ENCODE measurements around the gene ZNF608. TPM values are rescaled to one million over a fixed set of nuclear protein-coding genes. Genes with fewer than 3 reads are reported as not detected.

The ZNF608 gene
- polyA plus RNA-seq, 1 donor (not counting 4 experiments of a cell fraction or from before 2014, with no cell fraction given): 1.1 TPM

GRCh38 chr5:124736805-124737188, 9.6 kb downstream of the ZNF608 start:
- dilution Hi-C loops (cut with MboI; ENCODE audit: extremely low pct_ligation_motif_present, low sequenced_read_pairs): no loop called here

GRCh38 chr5:124736082-124736804, 10.2 kb downstream of the ZNF608 start:
- Histone ChIP-seq H3K9me1 (ENCODE audit: control insufficient read depth, extremely low read depth, insufficient read depth, low read length) (no peaks in the 10 kb centered on the region), H2AFZ (ENCODE audit: control insufficient read depth, low read length) (no peak overlapping the region), H3K36me3 (ENCODE audit: control insufficient read depth in 2 of 2, extremely low read depth in 1 of 2, insufficient read depth in 2 of 2, low read length in 2 of 2) (no peaks in the 10 kb centered on the region), H4K20me1 (ENCODE audit: control insufficient read depth, extremely low read depth, insufficient read depth, low read length) (no peaks in the 10 kb centered on the region), H3K27ac (ENCODE audit: control insufficient read depth, insufficient read depth, low read length) (no peak overlapping the region), H3K4me3 (ENCODE audit: control insufficient read depth in 2 of 3, extremely low read depth in 1 of 3, insufficient read depth in 2 of 3, low read depth in 1 of 3, low read length in 3 of 3) (no peak overlapping the region), H3K9me3 (ENCODE audit: control insufficient read depth, low read depth, low read length) (no peaks in the 10 kb centered on the region), H3K4me2 (ENCODE audit: control insufficient read depth, extremely low read depth, insufficient read depth, low read depth, low read length) (no peak overlapping the region), H3K79me2 (ENCODE audit: control insufficient read depth, insufficient read depth, low read length) (no peaks in the 10 kb centered on the region), H3K4me1 (ENCODE audit: control insufficient read depth, extremely low read depth, insufficient read depth, low read length) (peaks cover 11% of the 10 kb centered on the region), H3K9ac (ENCODE audit: control insufficient read depth, extremely low read depth, insufficient read depth, low read length) (no peak overlapping the region), H3K27me3 (ENCODE audit: control insufficient read depth, extremely low read depth, insufficient read depth, low read length) (peaks cover 10% of the 10 kb centered on the region)
- dilution Hi-C loops (cut with MboI; ENCODE audit: extremely low pct_ligation_motif_present, low sequenced_read_pairs): no loop called here
- DNase-seq (ENCODE audit: low read depth, low spot score) (no peak), FAIRE-seq (no peak)
- no peak for TF ChIP-seq CTCF (optimal IDR thresholded peaks at IDR 0.05 in 1 of 3, IDR thresholded peaks at IDR 0.05 in 1 of 3, conservative IDR thresholded peaks at IDR 0.05 in 1 of 3; ENCODE audit: extremely low read depth in 1 of 3, insufficient read depth in 2 of 3, low read length in 3 of 3)
- no peak for TF ChIP-seq EZH2 (IDR thresholded peaks at IDR 0.05; ENCODE audit: low read length)

More at GRCh38 chr5:124736805-124737188, 9.6 kb downstream of the ZNF608 start:
- no peaks in the 10 kb centered on the region for H3K9me1 ChIP-seq (ENCODE audit: control insufficient read depth, extremely low read depth, insufficient read depth, low read length)
- no peak overlapping the region for H3K9ac ChIP-seq (ENCODE audit: control insufficient read depth, extremely low read depth, insufficient read depth, low read length)
- peaks cover 17% of the 10 kb centered on the region for H3K4me1 ChIP-seq (ENCODE audit: control insufficient read depth, extremely low read depth, insufficient read depth, low read length)
- FAIRE-seq: no peak
- no peak overlapping the region for H3K4me3 ChIP-seq (ENCODE audit: control insufficient read depth in 2 of 3, extremely low read depth in 1 of 3, insufficient read depth in 2 of 3, low read depth in 1 of 3, low read length in 3 of 3)
- no peak for DNase-seq (ENCODE audit: low read depth, low spot score)
- no peak overlapping the region for H3K27ac ChIP-seq (ENCODE audit: control insufficient read depth, insufficient read depth, low read length)
- H3K9me3 ChIP-seq (ENCODE audit: control insufficient read depth, low read depth, low read length): no peaks in the 10 kb centered on the region
- peaks cover 10% of the 10 kb centered on the region for H3K27me3 ChIP-seq (ENCODE audit: control insufficient read depth, extremely low read depth, insufficient read depth, low read length)
- TF ChIP-seq EZH2 (IDR thresholded peaks at IDR 0.05; ENCODE audit: low read length) (no peak), CTCF (optimal IDR thresholded peaks at IDR 0.05 in 1 of 3, IDR thresholded peaks at IDR 0.05 in 1 of 3, conservative IDR thresholded peaks at IDR 0.05 in 1 of 3; ENCODE audit: extremely low read depth in 1 of 3, insufficient read depth in 2 of 3, low read length in 3 of 3) (no peak)
- no peaks in the 10 kb centered on the region for H3K79me2 ChIP-seq (ENCODE audit: control insufficient read depth, insufficient read depth, low read length)
- no peaks in the 10 kb centered on the region for H4K20me1 ChIP-seq (ENCODE audit: control insufficient read depth, extremely low read depth, insufficient read depth, low read length)
- no peaks in the 10 kb centered on the region for H3K36me3 ChIP-seq (ENCODE audit: control insufficient read depth in 2 of 2, extremely low read depth in 1 of 2, insufficient read depth in 2 of 2, low read length in 2 of 2)
- no peak overlapping the region for H3K4me2 ChIP-seq (ENCODE audit: control insufficient read depth, extremely low read depth, insufficient read depth, low read depth, low read length)
- no peak overlapping the region for H2AFZ ChIP-seq (ENCODE audit: control insufficient read depth, low read length)
